Measurements from ENCODE around the gene UBE3D.
"Not testable (repeated sequence)": the region's sequence is repeated elsewhere in the genome, so short reads cannot be mapped to it uniquely, and the experiment has no call there.

The UBE3D gene

DNA sequence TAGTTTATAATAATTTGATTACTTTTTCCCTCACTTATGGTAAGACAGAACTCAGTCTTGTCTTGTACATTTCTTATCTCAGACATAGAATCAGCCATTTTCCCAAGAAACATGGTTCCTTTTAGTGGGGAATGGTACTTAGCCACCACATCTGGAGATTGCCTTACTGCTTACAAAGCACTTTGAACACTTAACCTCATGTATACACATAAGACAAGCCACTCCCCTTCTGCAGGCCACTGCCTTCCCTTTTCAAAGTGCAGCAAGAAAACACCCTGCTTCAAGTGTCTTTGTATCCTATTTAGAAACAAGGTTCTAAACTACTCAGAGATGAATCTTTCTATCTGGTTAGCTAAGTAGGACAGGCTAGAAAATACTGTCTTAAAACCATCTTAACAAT lies 159.2 kb downstream of the UBE3D start:
- Histone ChIP-seq H3K4me2 (ENCODE audit: low read length) (no peak overlapping the region), H3K27me3 (ENCODE audit: control insufficient read depth, insufficient read depth, low read length) (no peaks in the 10 kb centered on the region), H3K36me3 (ENCODE audit: insufficient read depth, low read length) (no peaks in the 10 kb centered on the region), H3K9ac (ENCODE audit: low read depth, low read length) (no peak overlapping the region), H3K9me3 (replicated peaks; ENCODE audit: low read length) (no peaks in the 10 kb centered on the region), H3K4me1 (ENCODE audit: control insufficient read depth, insufficient read depth, low read length) (peaks cover 9% of the 10 kb centered on the region), H3K4me3 (ENCODE audit: low read length) (no peak overlapping the region)

DNA sequence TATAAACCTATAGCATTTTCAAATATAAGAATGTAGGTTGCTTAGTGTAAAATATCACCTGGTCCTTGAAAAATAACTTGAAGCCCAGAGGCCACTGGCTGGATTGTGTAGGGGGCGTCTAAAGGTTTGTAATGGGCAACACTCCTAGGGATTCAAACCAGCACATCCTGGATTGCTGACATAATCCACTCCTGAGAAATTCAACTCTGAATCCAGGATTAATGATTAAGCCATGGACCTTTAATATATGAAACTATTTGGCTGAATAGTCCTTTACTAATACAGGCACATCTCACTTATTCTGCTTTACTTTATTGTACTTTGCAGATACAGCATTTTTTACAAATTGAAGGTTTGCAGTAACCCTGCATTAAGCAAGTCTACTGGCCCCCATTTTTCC lies 160.8 kb downstream of the UBE3D start:
- Histone ChIP-seq H3K4me3 (ENCODE audit: low read length) (no peak overlapping the region), H3K36me3 (ENCODE audit: insufficient read depth, low read length) (no peaks in the 10 kb centered on the region), H3K4me2 (ENCODE audit: low read length) (no peak overlapping the region)

GRCh38 chr6:82904257-82904656 lies 161.4 kb downstream of the UBE3D start:
- Histone ChIP-seq H3K4me2 (ENCODE audit: low read length) (no peak overlapping the region), H3K4me3 (ENCODE audit: low read length) (no peak overlapping the region), H3K27me3 (ENCODE audit: control insufficient read depth, insufficient read depth, low read length) (no peaks in the 10 kb centered on the region), H3K9me3 (replicated peaks; ENCODE audit: low read length) (no peaks in the 10 kb centered on the region), H3K9ac (ENCODE audit: low read depth, low read length) (no peak overlapping the region), H3K4me1 (ENCODE audit: control insufficient read depth, insufficient read depth, low read length) (peaks cover 9% of the 10 kb centered on the region), H3K36me3 (ENCODE audit: insufficient read depth, low read length) (no peaks in the 10 kb centered on the region)

More for the DNA sequence above, 160.8 kb downstream of the UBE3D start:
- Histone ChIP-seq H3K9me3 (replicated peaks; ENCODE audit: low read length) (no peaks in the 10 kb centered on the region), H3K9ac (ENCODE audit: low read depth, low read length) (no peak overlapping the region), H3K4me1 (ENCODE audit: control insufficient read depth, insufficient read depth, low read length) (peaks cover 9% of the 10 kb centered on the region), H3K27me3 (ENCODE audit: control insufficient read depth, insufficient read depth, low read length) (no peaks in the 10 kb centered on the region)

DNA sequence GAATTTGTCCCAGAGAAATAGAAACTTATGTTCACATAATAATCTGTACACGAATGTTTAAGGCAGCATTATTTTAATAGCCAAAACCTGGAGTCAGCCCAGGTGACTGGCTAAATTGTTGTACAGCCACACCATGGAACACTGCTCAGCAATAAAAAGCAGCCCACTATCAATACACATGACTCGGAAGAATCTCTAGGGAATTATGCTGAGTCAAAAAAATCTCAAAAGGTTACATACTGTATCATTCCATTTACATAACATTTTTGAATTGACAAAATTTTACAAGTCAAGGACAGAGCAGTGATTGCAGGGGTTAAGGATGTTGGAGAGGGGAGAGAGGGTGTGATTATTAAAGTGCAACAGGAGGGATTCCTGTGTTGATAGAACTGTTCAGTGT lies 163.4 kb downstream of the UBE3D start:
- Histone ChIP-seq H3K9ac (ENCODE audit: low read depth, low read length) (no peak overlapping the region), H3K27me3 (ENCODE audit: control insufficient read depth, insufficient read depth, low read length) (no peaks in the 10 kb centered on the region), H3K36me3 (ENCODE audit: insufficient read depth, low read length) (no peaks in the 10 kb centered on the region), H3K9me3 (replicated peaks; ENCODE audit: low read length) (no peaks in the 10 kb centered on the region), H3K4me2 (ENCODE audit: low read length) (no peak overlapping the region), H3K4me3 (ENCODE audit: low read length) (no peak overlapping the region), H3K4me1 (ENCODE audit: control insufficient read depth, insufficient read depth, low read length) (peaks cover 9% of the 10 kb centered on the region)

DNA sequence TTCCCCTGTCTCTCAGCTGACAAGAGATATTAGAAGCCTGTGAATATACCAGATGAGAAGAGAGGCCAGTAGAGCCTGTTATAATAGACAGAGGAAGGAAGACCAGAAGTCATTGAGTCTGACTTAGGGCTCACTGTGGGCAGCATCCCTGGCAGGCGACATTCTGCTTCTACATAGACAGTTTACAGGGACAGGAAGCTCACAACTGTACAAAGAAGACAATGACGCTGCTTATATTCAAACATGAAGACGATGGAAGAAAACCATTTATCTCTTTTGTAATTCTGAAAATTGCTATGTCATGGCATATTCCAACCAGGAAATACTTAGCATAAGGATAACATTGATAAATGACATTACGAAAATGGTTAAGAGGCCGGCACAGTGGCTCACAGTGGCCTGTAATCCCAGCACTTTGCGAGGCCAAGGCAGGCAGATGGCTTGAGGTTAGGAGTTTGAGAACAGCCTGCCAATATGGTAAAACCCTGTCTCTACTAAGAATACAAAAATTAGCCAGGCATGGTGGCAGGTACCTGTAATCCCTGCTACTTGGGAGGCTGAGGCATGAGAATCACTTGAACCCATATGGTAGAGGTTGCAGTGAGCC lies 170.9 kb downstream of the UBE3D start:
- Histone ChIP-seq H3K4me3 (ENCODE audit: low read length) (no peak overlapping the region), H3K9ac (ENCODE audit: low read depth, low read length) (no peak overlapping the region), H3K9me3 (replicated peaks; ENCODE audit: low read length) (no peaks in the 10 kb centered on the region), H3K36me3 (ENCODE audit: insufficient read depth, low read length) (no peaks in the 10 kb centered on the region), H3K27me3 (ENCODE audit: control insufficient read depth, insufficient read depth, low read length) (no peaks in the 10 kb centered on the region), H3K4me2 (ENCODE audit: low read length) (no peak overlapping the region), H3K4me1 (ENCODE audit: control insufficient read depth, insufficient read depth, low read length) (no peaks in the 10 kb centered on the region)

GRCh38 chr6:82893889-82894652 lies 171.6 kb downstream of the UBE3D start:
- Histone ChIP-seq H3K4me3 (ENCODE audit: low read length) (no peak overlapping the region), H3K4me1 (ENCODE audit: control insufficient read depth, insufficient read depth, low read length) (no peaks in the 10 kb centered on the region), H3K27me3 (ENCODE audit: control insufficient read depth, insufficient read depth, low read length) (no peaks in the 10 kb centered on the region)

GRCh38 chr6:82891503-82891902 lies 174.1 kb downstream of the UBE3D start:
- not testable (repeated sequence) for H3K9ac ChIP-seq (ENCODE audit: low read depth, low read length); H3K36me3 ChIP-seq (ENCODE audit: insufficient read depth, low read length); H3K4me1 ChIP-seq (ENCODE audit: control insufficient read depth, insufficient read depth, low read length); H3K4me2 ChIP-seq (ENCODE audit: low read length); H3K9me3 ChIP-seq (replicated peaks; ENCODE audit: low read length); H3K27me3 ChIP-seq (ENCODE audit: control insufficient read depth, insufficient read depth, low read length); H3K4me3 ChIP-seq (ENCODE audit: low read length)

More at GRCh38 chr6:82893889-82894652, 171.6 kb downstream of the UBE3D start:
- no peaks in the 10 kb centered on the region for H3K9me3 ChIP-seq (replicated peaks; ENCODE audit: low read length)
- H3K9ac ChIP-seq (ENCODE audit: low read depth, low read length) = no peak overlapping the region
- no peak overlapping the region for H3K4me2 ChIP-seq (ENCODE audit: low read length)
- H3K36me3 ChIP-seq (ENCODE audit: insufficient read depth, low read length) = no peaks in the 10 kb centered on the region

DNA sequence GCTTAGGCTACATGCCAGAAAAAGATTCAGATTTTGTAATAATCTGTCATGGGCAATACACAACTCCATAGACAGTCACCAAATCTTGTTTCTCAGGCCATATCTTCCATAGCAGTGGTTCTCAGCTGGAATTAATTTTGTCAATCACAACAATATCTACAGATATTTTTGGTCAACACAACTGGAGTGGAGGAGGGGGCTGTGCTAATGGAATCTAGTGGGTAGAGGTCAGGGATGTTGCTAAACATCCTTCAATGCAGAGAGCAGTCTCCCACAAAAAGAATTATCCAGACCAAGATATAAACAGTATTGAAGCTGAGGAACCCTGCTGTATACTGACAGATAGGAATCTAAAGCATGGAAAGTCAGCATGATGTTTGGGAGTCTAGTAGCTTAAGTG lies 174.6 kb downstream of the UBE3D start:
- Histone ChIP-seq H3K4me2 (ENCODE audit: low read length) (no peak overlapping the region), H3K4me3 (ENCODE audit: low read length) (no peak overlapping the region), H3K27me3 (ENCODE audit: control insufficient read depth, insufficient read depth, low read length) (no peaks in the 10 kb centered on the region), H3K9me3 (replicated peaks; ENCODE audit: low read length) (no peaks in the 10 kb centered on the region), H3K36me3 (ENCODE audit: insufficient read depth, low read length) (no peaks in the 10 kb centered on the region), H3K9ac (ENCODE audit: low read depth, low read length) (no peak overlapping the region), H3K4me1 (ENCODE audit: control insufficient read depth, insufficient read depth, low read length) (no peaks in the 10 kb centered on the region)

- Histone ChIP-seq H3K9me3 (replicated peaks; ENCODE audit: low read length) (no peaks in the 10 kb centered on the region), H3K36me3 (ENCODE audit: insufficient read depth, low read length) (no peaks in the 10 kb centered on the region), H3K4me1 (ENCODE audit: control insufficient read depth, insufficient read depth, low read length) (no peaks in the 10 kb centered on the region), H3K9ac (ENCODE audit: low read depth, low read length) (no peak overlapping the region), H3K4me3 (ENCODE audit: low read length) (no peak overlapping the region), H3K27me3 (ENCODE audit: control insufficient read depth, insufficient read depth, low read length) (no peaks in the 10 kb centered on the region), H3K4me2 (ENCODE audit: low read length) (no peak overlapping the region)
These were observed 175.4 kb downstream of the UBE3D start for GRCh38 chr6:82890240-82890639.

- H3K4me3 ChIP-seq (ENCODE audit: low read length) = no peak overlapping the region
- no peak overlapping the region for H3K4me2 ChIP-seq (ENCODE audit: low read length)
- no peaks in the 10 kb centered on the region for H3K9me3 ChIP-seq (replicated peaks; ENCODE audit: low read length)
- H3K4me1 ChIP-seq (ENCODE audit: control insufficient read depth, insufficient read depth, low read length) = no peaks in the 10 kb centered on the region
- peaks cover 4% of the 10 kb centered on the region for H3K27me3 ChIP-seq (ENCODE audit: control insufficient read depth, insufficient read depth, low read length)
- H3K36me3 ChIP-seq (ENCODE audit: insufficient read depth, low read length) = no peaks in the 10 kb centered on the region
- no peak overlapping the region for H3K9ac ChIP-seq (ENCODE audit: low read depth, low read length)
These were observed 176.5 kb downstream of the UBE3D start for GRCh38 chr6:82889143-82889542.

DNA sequence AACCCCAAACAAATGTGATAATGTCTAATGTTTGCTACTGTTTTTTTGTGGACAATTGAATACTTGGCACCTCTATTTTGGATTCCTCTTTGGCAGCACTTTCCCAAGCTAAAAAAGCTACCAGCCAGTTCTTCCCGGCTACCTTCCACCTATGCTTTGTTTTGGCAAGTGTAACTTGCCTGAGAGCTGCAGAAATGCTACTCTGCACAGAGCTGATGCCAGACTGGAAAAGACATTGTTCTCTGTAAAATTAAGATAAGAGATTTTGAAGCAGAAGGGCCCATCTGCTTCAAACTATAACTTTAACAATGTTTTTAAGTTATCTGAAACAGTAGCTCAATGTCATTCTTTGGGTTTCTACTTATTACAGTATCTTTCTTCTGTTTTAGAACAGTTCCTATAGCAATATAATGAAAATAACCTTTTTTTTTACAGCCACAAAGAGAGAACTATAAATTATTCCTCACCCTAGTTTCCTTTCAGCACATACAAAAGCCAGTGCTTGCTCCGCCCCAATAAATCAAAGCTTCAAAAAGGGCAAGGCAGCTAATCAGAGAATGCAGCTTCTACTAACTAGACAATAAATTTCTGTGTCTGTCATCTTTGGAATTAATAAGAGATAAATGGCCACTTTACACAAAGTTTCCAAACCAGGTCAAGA lies 183.1 kb downstream of the UBE3D start:
- Histone ChIP-seq H3K4me2 (ENCODE audit: low read length) (no peak overlapping the region), H3K4me1 (ENCODE audit: control insufficient read depth, insufficient read depth, low read length) (peaks cover 10% of the 10 kb centered on the region), H3K27me3 (ENCODE audit: control insufficient read depth, insufficient read depth, low read length) (peaks cover 16% of the 10 kb centered on the region), H3K9me3 (replicated peaks; ENCODE audit: low read length) (no peaks in the 10 kb centered on the region), H3K4me3 (ENCODE audit: low read length) (no peak overlapping the region), H3K9ac (ENCODE audit: low read depth, low read length) (no peak overlapping the region), H3K36me3 (ENCODE audit: insufficient read depth, low read length) (no peaks in the 10 kb centered on the region)

Data from skeletal muscle satellite cell (primary cell).